Right ventricle myocardium inferior (tissue), 1 donor: ENCODE measurements around the gene TNFRSF6B. TPM values are rescaled to one million over a fixed set of nuclear protein-coding genes. Genes with fewer than 3 reads are reported as not detected.
A peak's percentile ranks its signal among the peaks of the same experiment; 100 is the strongest.

Experiments
- ATAC-seq: fragments of 200-7000 bp; cut with Tn5 transposase; one replicate; pipeline ENCODE4 v1.9.1; 2020; ENCODE audit warnings: mild to moderate bottlenecking, moderate library complexity
- DNase-seq: peaks from one replicate; pipeline ENCODE4 v3.0.0; 2021; ENCODE audit errors: missing footprints
- intact Hi-C: fragments of 100-400 bp; cut with DNase I; formaldehyde crosslinking; loops from one replicate; pipeline ENCODE4 v1.11.0; 2022
- total RNA-seq: library from RNA; stranded (reverse); fragmentation: NEBNext Ultra II Directional; extraction: Animal tissue kit (Norgen Biotek cat#: 25700); gene quantifications from one replicate; pipeline ENCODE4 v1.2.1, GENCODE V29; 2021
- donor health status: DM: no; HTN: yes; CAD: no; lungs with severe emphysema.

Gene TNFRSF6B
- total RNA-seq, 1 donor from 2014 or later: 1.0 TPM

DNA sequence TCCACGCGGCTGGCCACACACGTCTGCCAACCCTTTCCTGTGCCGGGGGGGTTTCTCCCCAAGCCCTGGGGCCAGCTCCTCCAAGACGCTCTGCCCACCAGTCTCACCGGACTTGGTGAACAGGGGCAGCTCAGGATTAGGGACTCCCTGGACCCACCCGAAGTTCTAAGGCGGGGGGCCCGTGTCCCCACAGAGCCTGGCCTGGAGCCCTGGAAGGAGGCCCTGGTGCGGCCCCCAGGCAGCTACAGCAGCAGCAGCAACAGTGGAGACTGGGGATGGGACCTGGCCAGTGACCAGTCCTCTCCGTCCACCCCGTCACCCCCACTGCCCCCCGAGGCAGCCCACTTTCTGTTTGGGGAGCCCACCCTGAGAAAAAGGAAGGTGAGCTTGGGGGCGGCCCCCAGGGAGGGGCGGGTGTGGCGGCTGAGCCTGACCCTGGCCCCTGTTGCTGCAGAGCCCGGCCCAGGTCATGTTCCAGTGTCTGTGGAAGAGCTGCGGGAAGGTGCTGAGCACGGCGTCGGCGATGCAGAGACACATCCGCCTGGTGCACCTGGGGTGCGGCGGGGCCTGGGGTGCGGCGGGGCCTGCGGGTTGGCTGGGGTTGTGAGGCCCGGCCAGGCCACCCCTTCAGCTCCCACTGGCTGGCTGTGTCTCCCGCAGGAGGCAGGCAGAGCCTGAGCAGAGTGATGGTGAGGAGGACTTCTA, 45.4 kb downstream of the TNFRSF6B start:
- intact Hi-C loops: loop anchor here (2.0 to 5.0 kb wide), 2 partner anchors 45 to 123 kb away; partner anchors contain the start of gene TPD52L2
- DNase-seq (peak; percentile 64), ATAC-seq (no peak)

DNA sequence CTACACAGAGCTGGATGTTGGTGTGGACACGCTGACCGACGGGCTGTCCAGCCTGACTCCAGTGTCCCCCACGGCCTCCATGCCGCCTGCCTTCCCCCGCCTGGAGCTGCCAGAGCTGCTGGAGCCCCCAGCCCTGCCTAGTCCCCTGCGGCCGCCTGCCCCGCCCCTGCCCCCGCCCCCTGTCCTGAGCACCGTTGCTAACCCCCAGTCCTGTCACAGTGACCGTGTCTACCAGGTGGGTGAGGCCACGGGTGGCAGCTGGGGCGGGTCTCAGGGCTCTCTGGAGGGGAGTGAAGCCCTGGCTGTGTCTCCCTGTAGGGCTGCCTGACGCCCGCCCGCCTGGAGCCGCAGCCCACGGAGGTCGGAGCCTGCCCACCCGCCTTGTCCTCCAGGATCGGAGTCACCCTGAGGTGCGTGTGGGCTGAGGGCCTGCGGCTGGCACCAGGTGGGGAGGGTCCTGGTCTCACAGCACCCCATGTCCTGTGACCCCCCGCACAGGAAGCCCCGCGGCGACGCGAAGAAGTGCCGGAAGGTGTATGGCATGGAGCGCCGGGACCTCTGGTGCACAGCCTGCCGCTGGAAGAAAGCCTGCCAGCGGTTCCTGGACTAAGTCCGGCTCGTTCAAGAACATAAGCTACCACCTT, 46.1 kb downstream of the TNFRSF6B start:
- ATAC-seq (no peak), DNase-seq (no peak)
- intact Hi-C loops: loop anchor here (5.0 kb wide), 1 partner anchor 45 kb away; no protein-coding TSS in a partner anchor

DNA sequence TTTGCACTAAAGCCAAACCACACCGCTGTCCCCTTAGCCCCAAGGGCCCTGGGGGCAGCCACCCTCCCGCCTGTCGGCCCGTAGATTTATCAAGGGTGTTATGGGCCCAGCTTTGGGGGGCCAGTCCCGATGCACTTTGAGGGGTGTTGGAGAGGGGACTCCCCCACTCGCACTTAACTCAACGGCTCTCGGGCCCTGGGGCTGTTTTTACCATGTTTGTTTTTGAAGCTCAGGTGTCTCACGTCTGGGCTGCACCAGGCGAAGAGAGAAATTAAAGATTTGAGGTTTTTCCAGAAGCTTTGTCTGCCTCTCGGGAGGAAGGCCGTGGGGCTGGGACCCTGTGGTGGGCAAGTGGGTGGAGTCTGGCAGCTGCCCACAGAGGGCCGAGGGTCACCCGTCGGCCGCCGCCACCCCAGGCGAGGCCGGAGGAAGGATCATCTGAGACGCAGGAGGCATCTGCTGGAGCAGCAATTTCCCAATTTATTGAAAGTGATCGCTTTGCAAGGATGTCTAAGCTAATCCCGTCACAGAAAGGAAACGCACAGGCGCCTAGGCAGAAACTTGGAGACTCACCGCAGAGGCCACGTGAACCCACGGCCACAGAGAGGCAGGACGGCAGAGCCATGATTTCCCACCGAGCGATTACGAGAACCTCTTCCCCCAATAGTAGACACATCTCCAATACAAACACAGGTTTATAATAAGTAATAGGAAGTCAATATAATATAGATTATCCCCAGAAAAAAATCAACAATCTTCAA, 46.9 kb downstream of the TNFRSF6B start:
- DNase-seq (no peak), ATAC-seq (no peak)
- intact Hi-C loops: loop anchor here (5.0 kb wide), 1 partner anchor 44 kb away; no protein-coding TSS in a partner anchor

DNA sequence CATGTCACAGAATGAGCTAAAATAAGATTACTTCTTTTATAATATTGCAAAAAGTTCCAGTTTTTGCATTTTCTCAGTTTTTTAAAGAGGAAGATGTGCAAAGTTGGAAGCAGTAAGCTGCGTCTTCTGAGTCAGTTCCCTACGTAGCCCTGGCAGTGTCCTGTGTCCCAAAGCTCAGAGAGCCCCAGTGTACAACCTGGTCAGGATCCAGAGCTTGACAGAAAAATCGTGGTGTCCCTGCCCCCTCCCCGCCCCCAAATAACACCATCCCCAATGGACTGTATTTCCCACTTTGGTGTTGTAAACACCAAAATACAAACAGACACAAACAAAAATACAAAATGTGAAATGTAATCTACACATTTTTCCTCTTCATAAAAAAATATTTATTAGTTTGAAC, 47.7 kb downstream of the TNFRSF6B start:
- DNase-seq (no peak), ATAC-seq (no peak)
- intact Hi-C loops: loop anchor here (5.0 kb wide), 1 partner anchor 43 kb away; no protein-coding TSS in a partner anchor

DNA sequence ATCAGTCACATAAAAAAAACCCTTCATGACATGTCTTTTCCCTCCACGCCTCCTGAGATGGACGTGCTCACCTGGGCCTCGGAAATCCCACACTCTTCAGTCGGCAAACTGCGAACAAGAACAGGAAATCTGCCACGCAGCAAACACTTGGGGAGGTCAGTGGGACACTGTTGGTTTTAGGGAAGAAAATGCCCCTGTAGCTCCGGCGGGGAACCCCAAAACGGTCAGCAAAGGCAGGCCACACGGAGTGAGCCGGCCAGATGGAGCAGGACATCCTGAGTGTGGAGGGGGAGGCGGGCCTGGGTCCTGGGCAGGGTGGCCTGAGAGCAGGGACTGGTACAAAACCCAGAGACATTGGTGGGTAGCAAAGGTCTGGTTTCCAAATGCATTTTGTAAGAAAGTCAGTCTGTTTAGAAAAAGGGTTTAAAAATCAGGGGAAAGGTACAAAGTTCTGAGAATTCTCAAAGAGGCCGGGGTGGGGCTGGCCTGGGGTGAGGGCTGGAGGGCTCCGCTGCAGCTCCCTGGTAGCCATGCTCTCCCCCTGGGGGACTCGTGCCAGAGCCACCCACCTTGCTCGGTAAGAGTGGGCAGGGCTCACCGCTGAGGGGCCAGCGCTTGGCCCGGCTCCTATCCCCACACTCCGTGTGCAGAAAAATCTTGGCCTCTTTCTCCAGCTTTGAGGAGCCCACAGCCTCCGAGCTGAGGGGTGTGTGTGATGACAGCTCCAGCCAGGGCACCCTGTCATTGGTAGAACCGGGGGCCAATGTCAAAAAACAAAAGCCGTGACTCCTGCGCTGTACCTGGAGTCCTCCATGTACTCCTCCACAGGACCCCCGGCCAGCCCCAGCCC, 48.3 kb downstream of the TNFRSF6B start:
- intact Hi-C loops: loop anchor here (5.0 kb wide), 1 partner anchor 43 kb away; no protein-coding TSS in a partner anchor
- ATAC-seq (no peak), DNase-seq (no peak)

DNA sequence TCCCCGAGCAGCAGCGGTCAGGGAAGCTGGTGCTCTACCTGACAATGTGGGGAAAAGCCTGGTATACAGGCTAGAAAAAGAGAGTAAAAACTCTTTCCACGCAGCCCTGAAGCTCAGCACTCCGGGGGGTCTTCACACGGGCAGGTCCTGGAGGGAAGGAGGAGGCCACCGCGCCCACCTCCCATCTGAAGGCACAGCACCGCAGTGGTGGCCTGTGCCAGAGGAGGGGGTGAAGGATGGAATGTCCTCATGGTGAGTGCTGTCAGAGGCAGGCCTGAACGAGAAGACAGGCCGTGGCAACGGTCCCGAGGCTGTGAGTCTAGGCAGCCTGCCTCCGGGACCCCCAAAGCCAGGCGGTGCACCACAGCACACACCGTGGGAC, 49.0 kb downstream of the TNFRSF6B start:
- intact Hi-C loops: no loop called here
- no peak for ATAC-seq
- no peak for DNase-seq

DNA sequence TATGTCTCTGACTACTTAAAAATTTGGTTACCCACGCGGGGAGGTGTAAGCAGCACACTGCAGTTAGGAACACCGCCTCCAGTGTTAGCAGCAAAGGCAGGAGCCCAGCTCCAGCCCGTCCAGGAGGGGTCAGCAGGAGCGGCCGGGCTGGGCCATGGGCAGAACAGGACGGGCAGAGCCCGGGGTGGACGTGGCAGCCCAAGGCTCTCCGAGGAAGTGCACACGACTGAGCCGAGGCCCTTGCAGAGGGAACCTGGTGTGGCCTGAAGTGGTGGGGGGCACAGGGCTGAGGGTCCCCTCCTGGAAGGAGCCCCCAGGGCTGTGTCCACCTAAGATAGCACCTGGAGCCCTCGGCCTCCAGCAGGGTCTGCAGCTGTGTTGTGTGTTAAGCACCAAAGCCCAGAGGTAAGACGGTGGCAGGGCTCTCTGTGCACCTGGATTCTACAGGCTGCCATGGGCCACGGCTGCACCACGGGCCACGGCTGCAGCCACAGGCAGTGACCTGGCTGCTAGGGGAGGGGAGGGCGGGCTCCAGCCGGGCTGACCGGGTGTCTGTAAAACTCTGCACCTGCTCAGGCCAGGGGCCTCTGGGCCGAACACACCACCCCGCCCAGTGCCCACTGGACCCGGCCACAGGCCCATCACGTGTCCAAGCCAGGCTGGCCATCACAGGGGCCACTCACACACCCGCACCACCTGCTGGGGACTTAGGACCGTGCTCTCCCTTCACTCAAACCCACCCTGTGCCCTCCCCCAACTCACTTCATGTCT, 49.7 kb downstream of the TNFRSF6B start:
- intact Hi-C loops: no loop called here
- DNase-seq (no peak), ATAC-seq (no peak)

DNA sequence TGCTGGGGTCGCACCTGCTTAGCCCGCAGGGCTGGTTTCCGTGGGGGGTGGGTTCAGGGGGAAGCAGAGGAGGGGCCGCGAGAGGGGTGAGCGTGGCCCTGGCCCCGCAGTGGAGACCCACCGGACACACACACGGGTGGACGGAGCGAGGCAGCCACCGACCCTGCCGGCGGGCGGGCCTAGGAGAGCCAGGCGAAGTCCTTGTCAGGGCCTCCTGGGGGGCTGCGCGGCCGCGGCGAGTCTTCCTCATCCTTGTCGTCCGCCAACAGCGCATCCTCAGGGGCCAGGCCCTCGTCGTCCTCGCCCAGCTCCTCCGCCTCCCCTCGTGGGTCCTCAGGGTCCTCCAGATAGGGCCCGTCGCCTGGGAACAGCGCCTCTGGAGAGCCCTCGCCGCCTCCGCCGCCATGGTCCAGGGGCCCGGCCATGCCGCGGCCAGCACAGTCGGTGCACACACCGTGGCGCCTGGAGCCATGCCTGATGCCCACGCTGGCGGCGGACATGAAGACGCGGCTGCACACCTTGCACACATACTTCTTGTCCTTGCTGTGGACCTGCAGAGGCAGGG, 50.4 kb downstream of the TNFRSF6B start:
- no peak for DNase-seq
- intact Hi-C loops: no loop called here
- ATAC-seq: no peak

DNA sequence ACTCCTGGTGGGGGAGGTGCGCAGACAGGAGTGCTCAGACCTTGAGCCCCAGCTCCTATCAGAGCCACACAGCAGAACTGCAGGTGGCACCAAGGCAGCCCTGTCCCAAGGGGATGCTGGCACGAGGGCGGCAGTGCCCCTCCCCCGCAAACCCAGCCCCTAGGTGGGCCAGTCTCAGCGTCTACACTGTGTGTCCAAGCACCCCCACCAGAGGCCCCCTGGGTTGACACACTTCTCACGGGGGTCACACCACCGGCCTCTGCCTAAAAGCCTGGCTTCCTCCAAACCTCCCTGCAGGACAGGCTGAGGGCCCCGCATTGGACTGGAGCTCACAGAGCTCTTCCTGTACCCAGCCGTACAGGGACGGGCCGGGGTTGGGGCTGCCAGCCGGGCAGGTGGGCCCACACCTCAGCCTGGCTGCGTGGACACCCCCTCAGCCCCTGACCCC, 51.2 kb downstream of the TNFRSF6B start:
- ATAC-seq (peak; percentile 15), DNase-seq (no peak)
- intact Hi-C loops: no loop called here

Other genes with a start within 250 kb of the TNFRSF6B start
- gene KCNQ2, start 224.0 kb upstream of the TNFRSF6B start, total RNA-seq: 1.8 TPM
- gene EEF1A2, start 197.6 kb upstream of the TNFRSF6B start, total RNA-seq: 1,274 TPM
- gene PPDPF, start 175.9 kb upstream of the TNFRSF6B start, total RNA-seq: 261 TPM
- 0.11 TPM for gene PTK6, start 159.3 kb upstream of the TNFRSF6B start, total RNA-seq
- gene SRMS, start 148.9 kb upstream of the TNFRSF6B start, total RNA-seq: not detected
- gene FNDC11, start 142.5 kb upstream of the TNFRSF6B start, total RNA-seq: 0.16 TPM
- gene HELZ2, start 122.4 kb upstream of the TNFRSF6B start, total RNA-seq: 12.8 TPM
- 6.1 TPM for gene GMEB2, start 69.6 kb upstream of the TNFRSF6B start, total RNA-seq
- gene STMN3, start 43.2 kb upstream of the TNFRSF6B start, total RNA-seq: 7.1 TPM
- 9.0 TPM for gene RTEL1, start 38.3 kb upstream of the TNFRSF6B start, total RNA-seq
- 34.2 TPM for gene ARFRP1, start 11.3 kb downstream of the TNFRSF6B start, total RNA-seq
- 15.1 TPM for gene ZGPAT, start 11.4 kb downstream of the TNFRSF6B start, total RNA-seq
- gene LIME1, start 40.0 kb downstream of the TNFRSF6B start, total RNA-seq: 1.6 TPM
- 97.4 TPM for gene SLC2A4RG, start 43.1 kb downstream of the TNFRSF6B start, total RNA-seq
- gene ZBTB46, start 134.6 kb downstream of the TNFRSF6B start, total RNA-seq: 13.8 TPM
- gene ABHD16B, start 164.8 kb downstream of the TNFRSF6B start, total RNA-seq: not detected
- gene TPD52L2, start 168.6 kb downstream of the TNFRSF6B start, total RNA-seq: 78.0 TPM
- 41.4 TPM for gene DNAJC5, start 198.5 kb downstream of the TNFRSF6B start, total RNA-seq